Erythroblast (primary cell): ENCODE measurements around the gene TMEM80.

Experiments
- GATA1 ChIP-seq: IDR thresholded peaks from 2 replicates; pipeline ENCODE4 v1.6.1; 2011; ENCODE audit warnings: low read depth, mild to moderate bottlenecking, control low read depth, low read length, moderate library complexity
- POLR2A ChIP-seq: IDR thresholded peaks from 2 replicates; pipeline ENCODE4 v1.6.1; 2011; ENCODE audit warnings: mild to moderate bottlenecking, low read length

DNA sequence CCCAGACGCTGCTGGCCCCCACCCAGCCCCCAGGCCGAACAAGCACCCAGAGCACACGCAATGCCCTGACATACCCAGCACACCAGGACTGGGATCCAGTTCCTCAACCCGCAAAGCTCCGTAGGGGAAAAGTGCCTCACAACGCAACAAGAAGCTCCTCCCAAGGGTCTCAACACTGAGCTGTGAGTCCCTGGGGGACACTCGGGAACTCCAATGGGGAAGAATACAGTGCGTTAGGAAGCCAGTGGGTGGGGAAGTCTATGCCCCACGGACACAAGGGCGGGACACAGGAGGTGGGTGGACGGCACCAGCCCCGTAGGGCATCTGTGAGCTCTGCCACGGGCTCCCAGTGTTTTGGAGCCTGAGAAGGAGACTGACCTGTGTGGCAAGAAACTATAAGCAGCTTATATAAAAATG lies 2.2 kb upstream of the TMEM80 start:
- TF ChIP-seq POLR2A (no peak), GATA1 (no peak)
